ENCODE measurements around the gene VPS16. TPM values are rescaled to one million over a fixed set of nuclear protein-coding genes. Genes with fewer than 3 reads are reported as not detected.
A peak's percentile ranks its signal among the peaks of the same experiment; 100 is the strongest.

The VPS16 gene
- total and polyA plus RNA-seq, 2 donors (not counting 1 experiment from before 2014, with no cell fraction given), result 63.0 to 68.2 TPM

GRCh38 chr20:2839732-2840137 lies 810 bp upstream of the VPS16 start:
- no peak for ATAC-seq (ENCODE audit: low read depth)
- Mint-ChIP-seq H3K27me3 (no peaks in the 10 kb centered on the region), H3K27ac (peak overlapping the region; percentile 88), H3K4me1 (peaks cover 22% of the 10 kb centered on the region), H3K9me3 (ENCODE audit: insufficient read depth) (no peaks in the 10 kb centered on the region), H3K4me3 (peak overlapping the region; percentile 91)
- DNase-seq, result no peak
- TF ChIP-seq EZH2 (IDR thresholded peaks at IDR 0.05; ENCODE audit: borderline replicate concordance, insufficient read depth, low read depth, low read length, poor library complexity, severe bottlenecking) (no peak), CTCF (IDR thresholded peaks at IDR 0.05) (no peak)
- Histone ChIP-seq H3K9ac (ENCODE audit: low read length) (peak overlapping the region; percentile 87), H3K27me3 (replicated peaks in 1 of 4; ENCODE audit: control extremely low read depth in 1 of 4, control insufficient read depth in 3 of 4, insufficient read depth in 4 of 4, low read length in 3 of 4) (no peaks in the 10 kb centered on the region), H3K79me2 (ENCODE audit: control insufficient read depth, insufficient read depth, low read length) (peaks cover 26% of the 10 kb centered on the region), H3K9me3 (ENCODE audit: control extremely low read depth in 1 of 3, control insufficient read depth in 2 of 3, insufficient read depth in 1 of 3, low read length in 2 of 3) (peaks cover 0 to 3% (median 0%) of the 10 kb centered on the region in 3 donors), H3K4me2 (replicated peaks; ENCODE audit: low read depth, low read length, poor library complexity, severe bottlenecking) (peak overlapping the region; percentile 93), H3K4me1 (ENCODE audit: control insufficient read depth in 2 of 2, insufficient read depth in 2 of 2, low read length in 2 of 2) (peaks cover 16 to 27% of the 10 kb centered on the region in 2 donors), H3K36me3 (replicated peaks in 1 of 2; ENCODE audit: control extremely low read depth in 1 of 2, control insufficient read depth in 1 of 2, extremely low read depth in 1 of 2, insufficient read depth in 2 of 2, low read length in 1 of 2) (peaks cover 0 to 2% of the 10 kb centered on the region in 2 experiments), H4K20me1 (ENCODE audit: control insufficient read depth, insufficient read depth, low read length, poor library complexity, severe bottlenecking) (no peaks in the 10 kb centered on the region), H3K4me3 (ENCODE audit: control extremely low read depth in 1 of 5, extremely low read depth in 1 of 5, insufficient read depth in 1 of 5, low read depth in 2 of 5, low read length in 4 of 5) (peak overlapping the region in 4 of 5 experiments; percentile 63 to 90 (median 84)), H2AFZ (ENCODE audit: insufficient read depth, low read depth, low read length, poor library complexity, severe bottlenecking) (peak overlapping the region; percentile 100), H3K27ac (ENCODE audit: low read length in 2 of 2) (peak overlapping the region in 1 of 2 donors; percentile 85)
- WGBS (ENCODE audit: insufficient coverage), result 90% methylated on average over 21 of the region's 21 CpGs
- intact Hi-C loops (cut with micrococcal nuclease), result loop anchor here (1.0 to 2.0 kb wide), 2 partner anchors 34 to 187 kb away; partner anchors contain the start of genes NOP56 and PTPRA
- CTCF ChIA-PET, result interaction anchor here (1.5 to 2.2 kb wide), 2 partner anchors 33 to 87 kb away, joined by 4 to 7 read pairs; no protein-coding TSS in a partner anchor
- POLR2A ChIA-PET, result interaction anchor here (0.6 to 1.1 kb wide), 2 partner anchors 33 to 368 kb away, joined by 4 to 7 read pairs; partner anchors contain the start of gene PTPRA

- 14% methylated on average over 33 of the region's 33 CpGs for WGBS (ENCODE audit: insufficient coverage)
- Mint-ChIP-seq H3K4me3 (peak overlapping the region; percentile 91), H3K27ac (peak overlapping the region; percentile 81), H3K4me1 (peaks cover 22% of the 10 kb centered on the region), H3K9me3 (ENCODE audit: insufficient read depth) (no peaks in the 10 kb centered on the region), H3K27me3 (no peaks in the 10 kb centered on the region)
- peaks cover 26% of the 10 kb centered on the region for H3K79me2 ChIP-seq (ENCODE audit: control insufficient read depth, insufficient read depth, low read length)
- DNase-seq (no peak), ATAC-seq (ENCODE audit: low read depth) (peak; percentile 20)
- intact Hi-C loops (cut with micrococcal nuclease), result loop anchor here (1.0 to 2.0 kb wide), 2 partner anchors 32 to 188 kb away; partner anchors contain the start of genes NOP56 and PTPRA
- peaks cover 16 to 27% of the 10 kb centered on the region in 2 donors for H3K4me1 ChIP-seq (ENCODE audit: control insufficient read depth in 2 of 2, insufficient read depth in 2 of 2, low read length in 2 of 2)
- H2AFZ ChIP-seq (ENCODE audit: insufficient read depth, low read depth, low read length, poor library complexity, severe bottlenecking), result peak overlapping the region; percentile 100
- no peaks in the 10 kb centered on the region for H4K20me1 ChIP-seq (ENCODE audit: control insufficient read depth, insufficient read depth, low read length, poor library complexity, severe bottlenecking)
- TF ChIP-seq CTCF (IDR thresholded peaks at IDR 0.05) (no peak), EZH2 (IDR thresholded peaks at IDR 0.05; ENCODE audit: borderline replicate concordance, insufficient read depth, low read depth, low read length, poor library complexity, severe bottlenecking) (no peak)
- peak overlapping the region; percentile 63 to 90 (median 80) for H3K4me3 ChIP-seq (ENCODE audit: control extremely low read depth in 1 of 5, extremely low read depth in 1 of 5, insufficient read depth in 1 of 5, low read depth in 2 of 5, low read length in 4 of 5)
- peak overlapping the region; percentile 26 to 73 for H3K27ac ChIP-seq (ENCODE audit: low read length in 2 of 2)
- peaks cover 0 to 3% (median 0%) of the 10 kb centered on the region in 3 donors for H3K9me3 ChIP-seq (ENCODE audit: control extremely low read depth in 1 of 3, control insufficient read depth in 2 of 3, insufficient read depth in 1 of 3, low read length in 2 of 3)
- H3K4me2 ChIP-seq (replicated peaks; ENCODE audit: low read depth, low read length, poor library complexity, severe bottlenecking), result peak overlapping the region; percentile 93
- H3K9ac ChIP-seq (ENCODE audit: low read length), result peak overlapping the region; percentile 87
- ChIA-PET CTCF (interaction anchor here (1.5 to 2.2 kb wide), 2 partner anchors 32 to 88 kb away, joined by 4 to 7 read pairs; no protein-coding TSS in a partner anchor), POLR2A (interaction anchor here (0.5 to 1.1 kb wide), 3 partner anchors 32 to 204 kb away, joined by 3 to 7 read pairs (median 4); partner anchors contain the start of genes MRPS26 and PTPRA)
- no peaks in the 10 kb centered on the region for H3K27me3 ChIP-seq (replicated peaks in 1 of 4; ENCODE audit: control extremely low read depth in 1 of 4, control insufficient read depth in 3 of 4, insufficient read depth in 4 of 4, low read length in 3 of 4)
- peaks cover 0 to 2% of the 10 kb centered on the region in 2 experiments for H3K36me3 ChIP-seq (replicated peaks in 1 of 2; ENCODE audit: control extremely low read depth in 1 of 2, control insufficient read depth in 1 of 2, extremely low read depth in 1 of 2, insufficient read depth in 2 of 2, low read length in 1 of 2)
These were observed 504 bp downstream of the VPS16 start for GRCh38 chr20:2840967-2841531.
